IMR-90 (cell line): ENCODE measurements around the gene HDAC6. TPM values are rescaled to one million over a fixed set of nuclear protein-coding genes. Genes with fewer than 3 reads are reported as not detected.

Experiments used
- ATAC-seq: fragments of 200-7000 bp; cut with Tn5 transposase; 2 replicates; pipeline ENCODE4 v1.9.1; 2020; ENCODE audit warnings: low read depth, mild to moderate bottlenecking, moderate library complexity
- BruUV-seq: library from RNA; stranded (reverse); fragments of 400-500 nt; replicated peaks from 2 replicates; lab custom pipeline; 2021; lab: Mats Ljungman, UMichigan
- CTCF ChIA-PET: fragments of 300-600 bp; formaldehyde crosslinking; extraction: SDS; loops from one replicate; lab custom pipeline; 2021; ENCODE audit warnings: antibody characterized with exemption; lab: Yijun Ruan, JAX
- POLR2A ChIA-PET: fragments of 300-600 bp; sonication (Branson Sonifier 250); formaldehyde crosslinking; loops from one replicate; lab custom pipeline; 2022; ENCODE audit warnings: antibody characterized with exemption; ENCODE audit not compliant: unreplicated experiment; lab: Charles Lee
- DNase-seq: peaks from one replicate; pipeline ENCODE4 v3.0.0; 2013
- H2AFZ ChIP-seq: replicated peaks from 2 replicates; pipeline ENCODE3; 2013; ENCODE audit warnings: low read length, mild to moderate bottlenecking; ENCODE audit not compliant: poor library complexity
- H2AK5ac ChIP-seq: 2 replicates; pipeline ENCODE4 v1.6.1; 2013; ENCODE audit warnings: low read depth, low read length, inconsistent platforms
- H2AK9ac ChIP-seq: replicated peaks from 2 replicates; pipeline ENCODE3; 2013; ENCODE audit warnings: mild to moderate bottlenecking, low read depth, low read length, moderate library complexity; ENCODE audit not compliant: poor library complexity
- H2BK120ac ChIP-seq: 2 replicates; pipeline ENCODE4 v1.6.1; 2013; ENCODE audit warnings: low read depth, low read length, inconsistent platforms
- H2BK15ac ChIP-seq: 3 replicates; pipeline ENCODE4 v1.6.1; 2013; ENCODE audit warnings: low read depth, low read length, inconsistent platforms
- H2BK20ac ChIP-seq: 2 replicates; pipeline ENCODE4 v1.6.1; 2013; ENCODE audit warnings: low read depth, mild to moderate bottlenecking, inconsistent platforms, low read length, moderate library complexity
- H2BK5ac ChIP-seq: 2 replicates; pipeline ENCODE4 v1.6.1; 2013; ENCODE audit warnings: mild to moderate bottlenecking, low read depth, low read length, inconsistent platforms; ENCODE audit not compliant: poor library complexity, severe bottlenecking
- H3K14ac ChIP-seq: replicated peaks from 2 replicates; pipeline ENCODE4 v1.6.1; 2013; ENCODE audit warnings: low read depth, low read length, inconsistent platforms
- H3K18ac ChIP-seq: 2 replicates; pipeline ENCODE4 v1.6.1; 2013; ENCODE audit warnings: low read depth, low read length, control low read depth
- H3K23ac ChIP-seq: 2 replicates; pipeline ENCODE4 v1.6.1; 2013; ENCODE audit warnings: low read depth, low read length, inconsistent platforms
- H3K27ac ChIP-seq: 2 replicates; pipeline ENCODE4 v1.5.1; 2013; ENCODE audit warnings: mild to moderate bottlenecking, control low read depth, low read length; ENCODE audit not compliant: insufficient read depth
- H3K27me3 ChIP-seq: 2 replicates; pipeline ENCODE4 v1.6.1; 2013; ENCODE audit warnings: low read length; ENCODE audit not compliant: control insufficient read depth, insufficient read depth
- H3K36me3 ChIP-seq: 2 replicates; pipeline ENCODE4 v1.6.1; 2013; ENCODE audit warnings: low read length, mixed read lengths; ENCODE audit not compliant: control insufficient read depth, insufficient read depth
- H3K4ac ChIP-seq: 2 replicates; pipeline ENCODE4 v1.6.1; 2013; ENCODE audit warnings: low read depth, low read length, inconsistent platforms
- H3K4me1 ChIP-seq: 2 replicates; pipeline ENCODE4 v1.6.1; 2013; ENCODE audit warnings: low read length, mixed read lengths; ENCODE audit not compliant: control insufficient read depth, insufficient read depth
- H3K4me2 ChIP-seq: 2 replicates; pipeline ENCODE4 v1.6.1; 2013; ENCODE audit warnings: low read depth, mild to moderate bottlenecking, control low read depth, low read length, moderate library complexity
- H3K4me3 ChIP-seq: 2 replicates; pipeline ENCODE4 v1.5.1; 2013; ENCODE audit warnings: low read depth, mild to moderate bottlenecking, control low read depth, low read length, moderate library complexity; ENCODE audit not compliant: insufficient read depth
- H3K56ac ChIP-seq: 2 replicates; pipeline ENCODE4 v1.6.1; 2013; ENCODE audit warnings: low read length, inconsistent platforms; ENCODE audit not compliant: insufficient read depth; ENCODE audit errors: extremely low read depth
- H3K79me1 ChIP-seq, 2 experiments: 2 replicates each; pipeline ENCODE4 v1.6.1; 2013; ENCODE audit warnings: low read length in 2 of 2, inconsistent platforms in 1 of 2, low read depth in 1 of 2
- H3K9ac ChIP-seq: 2 replicates; pipeline ENCODE4 v1.6.1; 2013; ENCODE audit warnings: low read depth, low read length, control low read depth
- H3K9me1 ChIP-seq: 2 replicates; pipeline ENCODE4 v1.6.1; 2013; ENCODE audit warnings: low read length, inconsistent platforms; ENCODE audit not compliant: insufficient read depth
- H3K9me3 ChIP-seq: 2 replicates; pipeline ENCODE4 v1.6.1; 2013; ENCODE audit warnings: low read length; ENCODE audit not compliant: control insufficient read depth, insufficient read depth
- H4K20me1 ChIP-seq: 2 replicates; pipeline ENCODE4 v1.6.1; 2013; ENCODE audit warnings: low read length, inconsistent platforms; ENCODE audit not compliant: insufficient read depth
- H4K5ac ChIP-seq: 2 replicates; pipeline ENCODE4 v1.6.1; 2013; ENCODE audit warnings: mild to moderate bottlenecking, low read depth, low read length, control low read depth
- H4K8ac ChIP-seq, 2 experiments: 2 replicates each; pipeline ENCODE4 v1.6.1; 2013; ENCODE audit warnings: low read depth in 2 of 2, low read length in 2 of 2, control low read depth in 1 of 2, inconsistent platforms in 1 of 2
- H4K91ac ChIP-seq: 2 replicates; pipeline ENCODE4 v1.6.1; 2013; ENCODE audit warnings: low read depth, low read length, inconsistent platforms; ENCODE audit not compliant: insufficient read depth
- BHLHE40 ChIP-seq: fragments of 150-350 bp; IDR thresholded peaks from 2 replicates; pipeline ENCODE4 v1.6.1; 2016; ENCODE audit warnings: mild to moderate bottlenecking, low read depth, low read length
- CHD1 ChIP-seq: IDR thresholded peaks from 2 replicates; pipeline ENCODE4 v1.6.1; 2012; ENCODE audit warnings: low read depth, low read length, improper control_type of control experiment
- CTCF ChIP-seq: conservative IDR thresholded peaks from 2 replicates; pipeline ENCODE4 v1.5.1; 2012; ENCODE audit warnings: mild to moderate bottlenecking, low read depth, low read length, improper control_type of control experiment
- MXI1 ChIP-seq: IDR thresholded peaks from 2 replicates; pipeline ENCODE4 v1.6.1; 2012; ENCODE audit warnings: low read depth, mild to moderate bottlenecking, low read length, moderate library complexity, borderline replicate concordance
- RCOR1 ChIP-seq: IDR thresholded peaks from 2 replicates; pipeline ENCODE4 v1.6.1; 2012; ENCODE audit warnings: mild to moderate bottlenecking, low read length, improper control_type of control experiment; ENCODE audit not compliant: insufficient replicate concordance
- USF2 ChIP-seq: fragments of 150-350 bp; IDR thresholded peaks from 2 replicates; pipeline ENCODE4 v1.6.1; 2017; ENCODE audit warnings: mild to moderate bottlenecking, antibody characterized with exemption, low read length, low read depth
- WGBS, 2 experiments: methylation state at CpG; one replicate each; pipeline versions ENCODE4 v1.1.5 to v1.1.7; 2013; ENCODE audit warnings: missing lambda C conversion rate in 2 of 2; ENCODE audit not compliant: insufficient read length in 1 of 2; ENCODE audit errors: extremely low coverage in 2 of 2; 5-methylcytosine and 5-hydroxymethylcytosine counted together
- dilution Hi-C: fragments of 300-500 bp; cut with HindIII; formaldehyde crosslinking; loops from one replicate; pipeline ENCODE4 v1.14.3; 2018; ENCODE audit warnings: low sequenced_read_pairs; ENCODE audit not compliant: unreplicated experiment
- in situ Hi-C: fragments of 300-500 bp; cut with MboI; formaldehyde crosslinking; loops from 3 replicates; pipeline ENCODE4 v1.14.3; 2019; ENCODE audit warnings: low sequenced_read_pairs, inconsistent platforms, mixed read lengths
- intact Hi-C: fragments of 100-400 bp; cut with micrococcal nuclease; formaldehyde crosslinking; loops from 2 replicates; pipeline ENCODE4 v1.10.0; 2022
- polyA plus RNA-seq, 3 experiments: library from polyadenylated mRNA; depleted of rRNA; stranded (reverse); fragments of >200 nt; gene quantifications; 2 replicates each; pipeline ENCODE4 v1.2.3, GENCODE V29; 2012; ENCODE audit warnings: low replicate concordance in 1 of 3
- total RNA-seq: library from RNA; depleted of rRNA; stranded (reverse); fragments of >200 nt; gene quantifications from 2 replicates; pipeline ENCODE4 v1.2.3, GENCODE V29; 2012

The HDAC6 gene
- total and polyA plus RNA-seq, 2 of the 4 experiments (the other 2 are of a cell fraction), result 16.8 to 26.3 TPM

- H2BK120ac ChIP-seq, result no peak overlapping the region
- H3K9me3 ChIP-seq, result peaks cover 8% of the 10 kb centered on the region
- CTCF ChIA-PET, result no interaction called here
- H3K4me3 ChIP-seq, result no peak overlapping the region
- H4K8ac ChIP-seq, result no peak overlapping the region
- no peak overlapping the region for H3K18ac ChIP-seq
- no TSS peak for BruUV-seq
- no peak for TF ChIP-seq CTCF
- no peak for TF ChIP-seq MXI1
- no peak for TF ChIP-seq CHD1
- TF ChIP-seq BHLHE40, result no peak
- TF ChIP-seq USF2, result no peak
- no peak for TF ChIP-seq RCOR1
- in situ Hi-C loops (no loop called here), dilution Hi-C loops (no loop called here), intact Hi-C loops (no loop called here)
- ATAC-seq (no peak), DNase-seq (no peak)
- no peak overlapping the region for H2AFZ ChIP-seq
- no peak overlapping the region for H3K4ac ChIP-seq
- H3K14ac ChIP-seq, result no peak overlapping the region
- H4K5ac ChIP-seq, result no peak overlapping the region
- no peak overlapping the region for H3K56ac ChIP-seq
- POLR2A ChIA-PET, result no interaction called here
- no peaks in the 10 kb centered on the region for H3K9me1 ChIP-seq
- H2AK5ac ChIP-seq, result no peak overlapping the region
- no peak overlapping the region for H2BK5ac ChIP-seq
- 80% methylated on average over 2 of the region's 6 CpGs; no CpG with 5 or more reads in 1 of the 2 experiments for WGBS, 2 experiments
- H3K4me2 ChIP-seq, result no peak overlapping the region
- H3K9ac ChIP-seq, result no peak overlapping the region
- peaks cover 4% of the 10 kb centered on the region; the same call in 1 of the 2 replicates for H3K27me3 ChIP-seq
- H2BK20ac ChIP-seq, result no peak overlapping the region
- H2AK9ac ChIP-seq, result no peak overlapping the region
- H4K20me1 ChIP-seq, result no peaks in the 10 kb centered on the region
- peaks cover 22% of the 10 kb centered on the region for H3K36me3 ChIP-seq
- no peak overlapping the region for H2BK15ac ChIP-seq
- no peak overlapping the region for H3K27ac ChIP-seq
- no peak overlapping the region for H3K23ac ChIP-seq
- no peaks in the 10 kb centered on the region for H3K79me1 ChIP-seq
- no peaks in the 10 kb centered on the region for H3K4me1 ChIP-seq
- no peak overlapping the region for H4K91ac ChIP-seq
Observed at GRCh38 chrX:48823053-48823452, 21.2 kb downstream of the HDAC6 start.
